ENCODE measurements around the gene PXDN. TPM values are rescaled to one million over a fixed set of nuclear protein-coding genes. Genes with fewer than 3 reads are reported as not detected.

PXDN gene
- total and polyA plus RNA-seq, 10 of the 15 experiments (the other 5 are each of a cell fraction or from before 2014, with no cell fraction given): 0.12 to 0.69 (median 0.23) TPM; not detected in 5

DNA sequence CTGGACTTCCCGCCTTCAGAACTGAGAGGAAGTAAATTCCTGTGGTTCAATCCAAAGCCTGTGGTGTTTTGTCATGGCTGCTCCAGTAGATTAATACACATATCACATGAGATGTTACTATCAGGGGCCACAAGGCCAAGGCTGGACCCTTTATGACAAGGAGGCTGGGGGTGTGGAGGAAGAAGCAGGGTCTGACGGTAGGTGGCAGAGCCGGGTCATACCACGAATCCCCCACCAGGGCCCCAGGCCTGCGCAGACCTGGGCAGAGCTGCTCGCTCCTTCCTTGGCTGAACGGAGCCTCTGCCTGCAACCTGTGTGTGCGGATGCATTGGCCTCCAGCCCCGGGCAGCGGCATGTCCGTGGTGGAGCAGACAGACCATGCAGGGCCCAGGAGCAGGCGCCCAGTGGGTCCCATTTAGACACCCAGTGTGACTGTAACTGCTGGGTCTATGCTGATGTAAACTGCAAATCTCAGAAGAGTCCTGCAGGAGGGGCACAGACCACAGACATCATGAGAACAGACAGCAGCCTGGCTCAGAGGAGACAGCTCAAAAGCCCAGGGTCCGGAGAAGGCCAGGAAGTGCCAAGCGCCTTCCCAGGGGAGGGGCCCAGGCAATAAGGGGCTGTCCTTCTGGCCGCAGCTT is 155.2 kb downstream of the PXDN start (continued):
- TF ChIP-seq ZNF274 (IDR thresholded peaks at IDR 0.05; ENCODE audit: insufficient read depth, insufficient read length): no peak
- no peak for TF ChIP-seq MTA2 (IDR thresholded peaks at IDR 0.05; ENCODE audit: low read depth)

DNA sequence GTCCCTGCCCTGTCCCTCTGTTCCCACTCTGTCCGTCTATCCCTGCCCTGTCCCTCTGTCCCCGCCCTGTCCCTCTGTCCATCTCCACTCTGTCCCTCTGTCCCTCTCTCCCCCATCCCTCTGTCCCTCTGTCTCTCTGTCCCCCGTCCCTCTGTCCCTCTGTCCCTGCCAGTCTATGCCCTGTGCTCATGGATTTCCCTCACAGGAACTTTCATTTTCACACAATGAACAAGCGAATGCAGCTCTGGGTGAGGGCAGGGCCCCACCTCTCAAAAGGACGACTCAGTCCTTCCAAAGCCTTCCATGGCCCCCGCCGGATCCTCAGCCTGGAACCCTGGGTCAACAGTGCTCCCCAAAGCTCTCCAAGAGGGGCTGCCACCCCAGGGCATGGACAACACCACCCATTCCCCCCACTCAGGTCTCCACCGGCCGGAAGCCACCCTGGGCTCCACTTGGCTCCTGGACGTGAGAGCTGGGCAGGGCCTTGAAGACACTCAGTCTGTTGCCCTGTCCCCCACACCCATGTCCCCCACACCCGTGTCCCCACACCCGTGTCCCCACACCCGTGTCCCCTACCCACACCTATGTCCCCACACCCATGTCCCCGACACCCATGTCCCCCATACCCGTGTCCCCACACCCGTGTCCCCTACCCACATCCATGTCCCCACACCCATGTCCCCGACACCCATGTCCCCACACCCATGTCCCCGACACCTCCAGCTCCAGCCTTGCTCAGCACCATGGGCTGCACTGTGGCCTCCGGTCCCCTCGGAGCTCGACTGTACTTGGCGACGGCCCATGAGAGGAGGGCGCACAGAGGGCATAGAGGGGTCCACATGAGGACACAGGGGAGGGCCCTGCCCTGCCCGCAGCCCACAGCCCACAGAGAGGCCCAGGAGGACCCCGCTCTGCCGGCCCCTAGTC is 156.0 kb downstream of the PXDN start:
- Histone ChIP-seq H3K4me2 (ENCODE audit: control insufficient read depth, insufficient read depth) (no peak overlapping the region), H3K36me3 (ENCODE audit: control insufficient read depth in 2 of 2, insufficient read depth in 2 of 2, low read length in 1 of 2) (no peaks in the 10 kb centered on the region), H4K20me1 (ENCODE audit: control insufficient read depth, insufficient read depth) (no peaks in the 10 kb centered on the region), H3K4me3 (no peak overlapping the region), H3K27ac (ENCODE audit: control insufficient read depth, insufficient read depth) (no peak overlapping the region), H3K79me2 (ENCODE audit: control insufficient read depth, insufficient read depth, low read length) (no peaks in the 10 kb centered on the region), H2AFZ (ENCODE audit: control insufficient read depth, low read depth, low read length) (no peak overlapping the region), H3K4me1 (ENCODE audit: control insufficient read depth, insufficient read depth, low read length) (no peaks in the 10 kb centered on the region), H3K27me3 (replicated peaks in 1 of 2; ENCODE audit: control insufficient read depth in 2 of 2, insufficient read depth in 2 of 2, low read length in 1 of 2) (no peaks in the 10 kb centered on the region), H3K9ac (ENCODE audit: control insufficient read depth, insufficient read depth, low read length) (no peak overlapping the region), H3K9me3 (replicated peaks; ENCODE audit: control insufficient read depth, insufficient read depth, low read length) (no peaks in the 10 kb centered on the region; the same call in 2 of the 3 replicates)
- FAIRE-seq: no peak
- POLR2A ChIA-PET: no interaction called here
- SMC1A ChIA-PET (ENCODE audit: uncharacterized antibody, unreplicated experiment): no interaction called here
- CTCF ChIA-PET: no interaction called here
- TF ChIP-seq, protein P1, sequence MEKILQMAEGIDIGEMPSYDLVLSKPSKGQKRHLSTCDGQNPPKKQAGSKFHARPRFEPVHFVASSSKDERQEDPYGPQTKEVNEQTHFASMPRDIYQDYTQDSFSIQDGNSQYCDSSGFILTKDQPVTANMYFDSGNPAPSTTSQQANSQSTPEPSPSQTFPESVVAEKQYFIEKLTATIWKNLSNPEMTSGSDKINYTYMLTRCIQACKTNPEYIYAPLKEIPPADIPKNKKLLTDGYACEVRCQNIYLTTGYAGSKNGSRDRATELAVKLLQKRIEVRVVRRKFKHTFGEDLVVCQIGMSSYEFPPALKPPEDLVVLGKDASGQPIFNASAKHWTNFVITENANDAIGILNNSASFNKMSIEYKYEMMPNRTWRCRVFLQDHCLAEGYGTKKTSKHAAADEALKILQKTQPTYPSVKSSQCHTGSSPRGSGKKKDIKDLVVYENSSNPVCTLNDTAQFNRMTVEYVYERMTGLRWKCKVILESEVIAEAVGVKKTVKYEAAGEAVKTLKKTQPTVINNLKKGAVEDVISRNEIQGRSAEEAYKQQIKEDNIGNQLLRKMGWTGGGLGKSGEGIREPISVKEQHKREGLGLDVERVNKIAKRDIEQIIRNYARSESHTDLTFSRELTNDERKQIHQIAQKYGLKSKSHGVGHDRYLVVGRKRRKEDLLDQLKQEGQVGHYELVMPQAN (conservative IDR thresholded peaks at IDR 0.05): no peak
- TF ChIP-seq WRNIP1 (IDR thresholded peaks at IDR 0.05; ENCODE audit: borderline replicate concordance, low read depth, low read length) (no peak), SREBF2 (IDR thresholded peaks at IDR 0.05; ENCODE audit: low read length) (no peak), ZNF24 (IDR thresholded peaks at IDR 0.05) (no peak), MEF2B (IDR thresholded peaks at IDR 0.05; ENCODE audit: partially characterized antibody, poor library complexity, severe bottlenecking) (no peak), CHD2 (IDR thresholded peaks at IDR 0.05; ENCODE audit: borderline replicate concordance, low read depth, low read length) (no peak), ATF7 (IDR thresholded peaks at IDR 0.05; ENCODE audit: low read depth) (no peak), TAF1 (IDR thresholded peaks at IDR 0.05; ENCODE audit: borderline replicate concordance, low read depth, low read length) (no peak)
- RAD21 ChIA-PET (ENCODE audit: unreplicated experiment): interaction anchor here (0.8 kb wide), 1 partner anchor 180 kb away, joined by 3 read pairs; no protein-coding TSS in a partner anchor
- in situ Hi-C loops (cut with MboI) (no loop called here), intact Hi-C loops (cut with micrococcal nuclease; ENCODE audit: unreplicated experiment) (no loop called here)
- DNase-seq (ENCODE audit: low read depth, low spot score): no peak
- no TSS peak for BruUV-seq (replicated peaks)
- 44% methylated on average over 21 of the region's 27 CpGs for WGBS (ENCODE audit: insufficient coverage, insufficient replicate concordance, low lambda C conversion rate, missing lambda C conversion rate)
- ATAC-seq: no peak

All from GM12878 (cell line).